Middle frontal gyrus (tissue), 1 donor: ENCODE results near the gene PTHLH.

Experiments
- DNase-seq: peaks from one replicate; pipeline ENCODE4 v3.0.0-alpha.2; 2015; ENCODE audit warnings: low spot score; ENCODE audit errors: extremely low spot score

Gene PTHLH

GRCh38 chr12:27972721-27973120, at the start of gene PTHLH:
Gene PTHLH (minus strand): TSS chr12:27972733. CDS start chr12:27969494, 3,239 bp downstream.
- DNase-seq: no peak

- DNase-seq: no peak
These were observed 49.2 kb upstream of the PTHLH start for GRCh38 chr12:28021704-28022103.

DNA sequence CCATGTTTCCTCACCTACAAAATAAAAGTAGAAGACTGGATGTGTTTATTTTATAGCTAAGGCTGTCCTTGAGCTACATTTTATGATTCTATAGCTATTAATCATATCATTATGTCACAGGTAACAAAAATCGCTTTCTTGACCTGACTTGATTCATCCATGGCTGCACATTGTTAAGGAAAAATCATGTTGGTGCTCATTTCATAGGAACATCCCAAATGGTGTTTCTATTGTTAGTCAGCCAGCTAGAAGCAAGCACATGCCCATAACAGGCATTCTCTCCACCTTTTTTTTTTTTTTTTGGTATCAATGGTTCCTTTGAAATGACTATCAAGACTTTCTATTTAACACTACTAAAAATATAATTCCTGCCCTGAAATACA, 45.3 kb upstream of the PTHLH start:
- DNase-seq: no peak

DNA sequence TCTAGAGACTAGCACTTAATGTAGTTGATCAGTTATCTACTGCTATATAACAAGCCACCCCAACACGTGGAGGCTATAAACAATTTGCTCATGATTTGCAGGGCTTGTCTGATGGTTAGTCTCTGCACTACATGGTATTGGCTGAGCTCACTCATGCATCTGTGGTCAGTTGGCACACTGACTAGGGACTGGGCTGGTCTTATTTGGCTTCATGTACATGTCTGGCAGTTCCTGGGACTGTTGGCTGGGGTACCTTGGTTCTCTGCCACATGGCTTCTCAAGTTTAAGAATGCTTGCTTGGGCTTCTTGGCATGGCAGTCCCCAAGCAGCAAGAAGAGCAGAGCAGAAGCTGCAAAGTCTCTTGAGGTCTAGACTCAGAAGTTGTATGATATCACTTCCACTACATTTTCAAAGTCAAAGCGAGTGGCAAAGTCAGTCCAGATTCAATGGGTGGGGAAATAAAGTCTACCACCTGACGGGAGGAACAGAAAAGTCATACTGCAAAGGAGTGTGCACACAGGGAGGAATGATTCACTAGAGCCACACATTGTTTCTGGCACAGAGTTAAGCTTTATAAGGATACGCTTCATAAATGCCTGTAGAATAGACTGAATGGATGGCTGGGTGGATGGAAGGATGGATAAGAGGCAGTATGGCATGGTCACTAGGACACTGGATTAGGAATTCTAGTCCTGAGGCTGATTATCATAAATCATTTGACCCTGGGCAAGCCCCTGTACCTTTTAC, 44.8 kb upstream of the PTHLH start:
- DNase-seq: no peak

GRCh38 chr12:28015165-28015564, 42.6 kb upstream of the PTHLH start:
- DNase-seq: no peak

- DNase-seq: no peak
These were observed 41.7 kb upstream of the PTHLH start for GRCh38 chr12:28014196-28014595.

DNA sequence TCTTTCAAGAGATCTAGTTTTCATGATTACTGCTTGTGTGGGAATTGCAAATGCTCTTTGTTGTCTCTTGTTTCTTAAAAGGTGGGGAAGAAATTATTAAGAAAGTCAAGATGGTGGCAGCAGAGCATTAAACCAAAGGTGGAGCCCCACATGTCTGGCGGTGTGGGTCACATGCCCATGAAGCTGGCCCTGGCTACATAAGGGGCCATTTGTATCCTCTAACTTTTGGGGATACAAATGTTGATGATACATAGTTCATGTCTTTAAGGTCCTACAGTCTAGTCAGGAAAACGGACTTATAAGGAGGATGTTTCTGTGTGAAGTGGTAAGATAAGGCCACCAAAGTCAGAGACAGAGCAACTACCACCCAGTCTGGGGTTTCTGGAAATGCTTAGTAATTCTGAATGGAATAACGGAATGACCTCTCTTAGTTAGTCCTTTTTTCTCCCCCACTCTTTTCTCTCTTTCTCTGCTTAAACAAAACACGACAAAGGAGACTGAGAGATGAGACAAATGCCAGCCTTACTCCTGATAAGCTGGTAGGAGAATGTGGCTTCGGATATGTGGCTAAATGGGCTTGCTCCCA, 39.9 kb upstream of the PTHLH start:
- no peak for DNase-seq

DNA sequence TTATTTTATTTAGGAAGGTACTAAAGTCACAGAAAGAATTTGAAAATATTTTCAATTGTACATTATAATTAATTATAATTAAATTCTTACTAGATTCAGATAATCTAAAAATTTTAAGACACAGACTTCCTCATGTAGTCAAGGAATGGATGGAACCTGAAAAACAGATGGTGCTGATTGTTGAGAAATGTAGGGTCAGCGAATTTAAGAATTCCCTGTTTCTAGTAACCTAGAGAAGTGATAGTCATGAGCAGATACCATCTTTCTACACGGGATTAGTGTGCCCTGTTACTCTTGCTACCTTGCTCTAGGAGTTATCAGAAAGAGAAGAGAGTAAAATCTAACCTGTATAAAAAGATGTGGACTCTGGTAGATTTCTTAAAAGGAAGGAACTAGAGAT, 37.5 kb upstream of the PTHLH start:
- no peak for DNase-seq

GRCh38 chr12:27999970-28000369, 27.4 kb upstream of the PTHLH start:
- no peak for DNase-seq

DNA sequence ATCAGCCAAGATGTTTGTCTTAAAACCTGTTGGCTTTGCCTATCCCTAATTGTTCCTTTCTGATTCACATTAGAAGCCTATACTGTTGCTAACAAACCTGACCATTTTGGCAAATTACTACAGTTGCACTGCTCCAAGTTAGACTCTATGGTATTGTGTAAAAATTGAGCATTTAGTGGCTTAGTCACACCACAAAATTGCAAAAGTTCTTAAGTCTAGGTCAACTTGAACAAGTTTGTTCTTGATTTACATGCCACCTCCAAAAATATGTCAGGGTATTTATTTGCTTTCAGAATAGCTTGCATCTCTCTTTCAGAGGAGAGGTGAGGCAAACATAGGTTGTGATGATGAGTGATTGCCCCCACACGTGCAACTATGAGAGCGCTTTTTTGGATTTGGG, 27.0 kb upstream of the PTHLH start:
- DNase-seq: no peak

DNA sequence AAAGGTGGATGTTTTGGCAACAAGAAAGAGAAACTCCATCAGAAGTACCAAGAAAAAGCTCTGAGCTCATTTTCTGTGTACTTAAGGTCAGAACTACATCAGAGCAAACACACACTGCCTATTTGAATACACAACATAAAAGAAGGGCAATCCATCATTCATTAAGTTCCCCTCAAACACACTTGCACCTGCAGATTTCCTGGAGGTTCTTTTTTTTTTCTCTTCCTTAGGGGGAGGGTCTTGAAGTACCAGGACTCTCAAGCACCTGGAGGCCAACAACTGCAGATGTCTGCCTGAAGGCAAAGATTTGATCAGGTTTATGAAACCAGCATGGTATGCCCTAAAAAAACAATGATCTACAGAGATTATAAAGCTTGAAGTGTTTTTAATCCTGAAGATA, 26.1 kb upstream of the PTHLH start:
- DNase-seq: no peak

DNA sequence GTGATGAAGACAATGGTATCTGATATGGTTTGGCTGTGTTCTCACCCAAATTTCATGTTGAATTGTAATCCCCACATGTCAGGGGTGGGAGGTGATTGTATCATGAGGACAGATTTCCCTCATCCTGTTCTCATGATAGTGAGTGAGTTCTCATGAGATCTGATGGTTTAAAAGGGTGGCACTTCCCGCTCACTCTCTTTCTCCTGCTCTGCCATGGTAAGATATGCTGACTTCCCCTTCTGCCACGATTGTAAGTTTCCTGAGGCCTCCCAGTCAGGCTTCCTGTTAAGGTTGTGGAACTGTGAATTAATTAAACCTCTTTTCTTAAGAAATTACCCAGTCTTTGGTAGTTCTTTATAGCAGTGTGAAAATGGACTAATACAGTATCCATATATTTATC, 25.6 kb upstream of the PTHLH start:
- no peak for DNase-seq

DNA sequence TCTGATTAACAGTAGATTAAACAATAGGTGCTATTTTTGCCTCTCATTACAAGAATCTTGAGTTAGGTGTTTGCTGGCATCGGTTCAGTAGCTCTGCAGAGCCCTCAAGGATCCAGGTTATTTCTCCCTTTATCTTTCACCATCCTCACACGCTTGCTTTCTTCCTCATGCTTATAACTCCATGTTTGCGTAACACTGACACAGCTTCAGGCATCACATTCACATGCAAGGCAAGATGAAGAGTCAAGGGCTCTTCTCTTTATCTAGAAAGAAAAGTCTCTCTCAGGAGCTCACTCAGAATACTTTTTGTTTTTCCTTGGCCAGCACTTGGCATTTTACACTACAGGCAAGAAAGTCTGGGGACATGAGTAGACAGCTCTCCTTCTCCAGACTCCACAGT, 24.2 kb upstream of the PTHLH start:
- DNase-seq: no peak

DNA sequence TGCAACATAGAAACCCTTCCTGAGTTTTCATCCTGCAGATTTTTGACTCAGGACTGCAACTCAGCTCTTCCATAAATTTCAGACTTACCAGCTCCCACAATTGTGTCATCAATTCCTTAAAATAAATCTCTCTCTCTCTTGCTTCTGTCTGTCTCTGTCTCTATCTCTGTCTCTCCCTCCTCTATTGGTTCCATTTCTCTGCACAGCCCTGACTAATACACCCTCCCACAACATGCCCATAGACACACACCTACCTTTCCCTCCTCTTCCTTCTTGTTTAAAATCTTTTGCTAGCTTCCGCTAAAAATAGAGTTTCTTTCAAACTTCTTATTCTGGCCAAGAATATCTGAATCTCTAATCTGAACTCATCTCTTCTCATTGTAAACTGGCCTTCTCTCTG, 22.9 kb upstream of the PTHLH start:
- no peak for DNase-seq

DNA sequence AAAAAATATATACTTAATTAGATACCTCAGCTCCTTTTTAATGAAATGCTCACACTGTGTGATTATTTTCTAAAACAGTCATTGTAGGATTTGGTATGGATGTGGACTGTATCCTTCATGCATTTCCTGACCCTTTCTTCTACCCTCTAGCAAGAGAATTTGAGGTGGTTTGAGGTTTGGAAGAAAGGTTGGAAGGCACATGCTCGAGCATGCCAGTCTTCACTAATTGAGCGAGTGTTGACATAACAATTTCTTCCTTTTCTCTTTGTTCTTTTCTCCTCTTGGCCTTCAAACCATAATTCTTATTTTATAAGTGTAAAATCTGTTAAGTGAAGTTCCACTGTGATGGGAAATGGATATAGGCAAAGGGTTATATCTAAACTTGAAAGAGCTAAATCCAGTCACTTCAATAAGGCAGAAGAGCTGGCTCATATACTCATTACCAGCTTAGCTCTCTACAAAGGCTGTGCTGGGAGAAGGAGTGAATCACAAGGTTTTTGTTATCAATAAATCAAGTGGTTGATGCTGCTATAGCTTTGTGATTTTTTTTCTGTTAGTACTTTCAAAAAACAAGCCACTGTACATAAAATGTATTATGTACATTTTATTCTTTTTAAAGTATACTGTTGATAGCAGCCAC, 16.2 kb upstream of the PTHLH start:
- no peak for DNase-seq

- DNase-seq: no peak
These were observed 14.8 kb upstream of the PTHLH start for GRCh38 chr12:27987331-27987730.

GRCh38 chr12:27984275-27984674, 11.7 kb upstream of the PTHLH start:
- DNase-seq: no peak

GRCh38 chr12:27982951-27983350, 10.4 kb upstream of the PTHLH start:
- DNase-seq: no peak

DNA sequence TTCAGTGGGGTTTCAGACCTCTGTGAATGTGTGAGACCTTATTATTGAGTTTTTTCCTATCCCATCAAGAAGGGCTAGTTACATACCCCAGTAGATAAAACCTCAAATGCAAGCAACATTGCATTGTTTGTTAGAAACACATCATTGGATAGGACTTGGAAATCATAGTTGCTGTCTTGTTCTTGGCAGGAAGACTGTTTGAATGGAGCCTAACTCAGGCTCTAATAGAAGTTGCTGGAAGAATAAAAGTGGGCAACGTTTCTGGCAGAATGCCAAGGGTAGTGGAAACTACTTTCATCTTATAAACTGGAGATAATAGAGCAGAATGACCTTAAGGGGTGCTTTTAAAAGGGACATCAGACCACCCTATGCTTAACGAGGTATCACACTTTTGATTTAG, 9.9 kb upstream of the PTHLH start:
- DNase-seq: no peak

- DNase-seq: no peak
These were observed 9.3 kb upstream of the PTHLH start for GRCh38 chr12:27981874-27982273.

DNA sequence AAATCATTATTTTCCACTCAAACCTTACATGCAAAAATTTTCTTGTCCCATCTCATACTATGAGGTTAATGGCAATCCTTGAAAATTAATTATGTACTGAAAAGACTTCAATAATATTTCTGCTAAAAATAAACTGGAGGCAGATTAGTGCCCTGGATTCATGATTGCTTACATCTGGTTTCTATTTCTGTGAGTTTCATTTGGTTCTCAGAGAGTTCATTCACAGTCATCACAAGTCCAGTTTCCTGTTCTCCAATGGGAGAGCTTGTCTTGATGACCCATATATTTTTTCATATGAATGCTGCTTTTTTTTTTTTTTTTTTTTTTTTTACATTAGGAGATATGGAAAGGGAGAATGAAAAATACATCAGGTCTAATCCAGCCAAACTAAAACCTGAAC, 6.6 kb upstream of the PTHLH start:
- no peak for DNase-seq

- DNase-seq: no peak
These were observed 2.9 kb upstream of the PTHLH start for GRCh38 chr12:27975222-27976136.
